ENCODE data around the gene OR12D2. TPM values are rescaled to one million over a fixed set of nuclear protein-coding genes. Genes with fewer than 3 reads are reported as not detected.
"Not testable (repeated sequence)": the region's sequence is repeated elsewhere in the genome, so short reads cannot be mapped to it uniquely, and the experiment has no call there.

OR12D2 gene
- not detected for polyA plus RNA-seq

GRCh38 chr6:29395331-29395730, at the start of gene OR12D2:
Gene OR12D2 (plus strand): TSS chr6:29395631. CDS start chr6:29396700, 1,069 bp downstream.
- H3K27ac ChIP-seq (ENCODE audit: low read depth, low read length), result no peak within 1 kb of the TSS

- 87 to 93% (median 92%) methylated on average over 3 of the region's 3 CpGs for WGBS, 3 donors
- not testable (repeated sequence) for H3K27ac ChIP-seq (ENCODE audit: low read depth, low read length)
These were observed 46.1 kb upstream of the OR12D2 start for GRCh38 chr6:29349348-29349747.

- H3K27ac ChIP-seq (ENCODE audit: low read depth, low read length), result no peak overlapping the region
These were observed 40.5 kb upstream of the OR12D2 start for GRCh38 chr6:29354980-29355379.

GRCh38 chr6:29355603-29356002, 39.8 kb upstream of the OR12D2 start:
- 45 to 62% (median 62%) methylated on average over 1 of the region's 1 CpG for WGBS, 3 donors
- no peak overlapping the region for H3K27ac ChIP-seq (ENCODE audit: low read depth, low read length)

- 76 to 82% (median 81%) methylated on average over 3 of the region's 3 CpGs for WGBS, 3 donors
- H3K27ac ChIP-seq (ENCODE audit: low read depth, low read length), result no peak within 1 kb of the TSS
These were observed 26.7 kb upstream of the OR12D2 start, which contains the start of gene OR5V1 for GRCh38 chr6:29368765-29369164. Gene OR5V1 (minus strand): TSS chr6:29368865. CDS start chr6:29356195, 12,670 bp downstream.

- WGBS, 3 donors, result 86 to 93% (median 90%) methylated on average over 1 of the region's 1 CpG
These were observed 20.2 kb upstream of the OR12D2 start, which contains the start of gene OR12D3 for GRCh38 chr6:29375191-29375590. Gene OR12D3 (minus strand): TSS chr6:29375291. CDS start chr6:29375287, 4 bp downstream.

GRCh38 chr6:29376003-29376402, 19.4 kb upstream of the OR12D2 start:
- no peak overlapping the region for H3K27ac ChIP-seq (ENCODE audit: low read depth, low read length)

More at GRCh38 chr6:29375191-29375590, 20.2 kb upstream of the OR12D2 start, which contains the start of gene OR12D3:
- no peak within 1 kb of the TSS for H3K27ac ChIP-seq (ENCODE audit: low read depth, low read length)

GRCh38 chr6:29388533-29388932, 6.9 kb upstream of the OR12D2 start:
- no peak overlapping the region for H3K27ac ChIP-seq (ENCODE audit: low read depth, low read length)
- 38 to 63% (median 46%) methylated on average over 4 of the region's 4 CpGs for WGBS, 3 donors

- no peak overlapping the region for H3K27ac ChIP-seq (ENCODE audit: low read depth, low read length)
- WGBS, 3 donors, result 51 to 81% (median 53%) methylated on average over 2 of the region's 2 CpGs
These were observed 4.1 kb downstream of the OR12D2 start for GRCh38 chr6:29399525-29399924.

- H3K27ac ChIP-seq (ENCODE audit: low read depth, low read length), result no peak overlapping the region
- WGBS, 3 donors, result 49 to 93% (median 92%) methylated on average over 1 of the region's 1 CpG
These were observed 8.4 kb downstream of the OR12D2 start for GRCh38 chr6:29403801-29404200.

GRCh38 chr6:29414588-29414987, 19.2 kb downstream of the OR12D2 start, which contains the start of gene OR12D1:
Gene OR12D1 (plus strand): TSS chr6:29414928.
- no peak within 1 kb of the TSS for H3K27ac ChIP-seq (ENCODE audit: low read depth, low read length)

- 64 to 82% (median 71%) methylated on average over 3 of the region's 3 CpGs for WGBS, 3 donors
These were observed 24.1 kb downstream of the OR12D2 start for GRCh38 chr6:29419516-29419915.

GRCh38 chr6:29424168-29424567, 28.7 kb downstream of the OR12D2 start:
- H3K27ac ChIP-seq (ENCODE audit: low read depth, low read length), result no peak overlapping the region
- WGBS, 3 donors, result 80 to 90% (median 82%) methylated on average over 2 of the region's 2 CpGs

More at GRCh38 chr6:29419516-29419915, 24.1 kb downstream of the OR12D2 start:
- H3K27ac ChIP-seq (ENCODE audit: low read depth, low read length), result no peak overlapping the region

GRCh38 chr6:29424575-29424974, 29.1 kb downstream of the OR12D2 start:
- no peak overlapping the region for H3K27ac ChIP-seq (ENCODE audit: low read depth, low read length)
- 14 to 29% (median 24%) methylated on average over 2 of the region's 2 CpGs for WGBS, 3 donors

GRCh38 chr6:29425075-29425474, 29.6 kb downstream of the OR12D2 start:
- no peak overlapping the region for H3K27ac ChIP-seq (ENCODE audit: low read depth, low read length)
- WGBS, 3 donors, result 39 to 59% (median 47%) methylated on average over 1 of the region's 1 CpG

- 79 to 86% (median 81%) methylated on average over 3 of the region's 3 CpGs for WGBS, 3 donors
These were observed 31.2 kb downstream of the OR12D2 start for GRCh38 chr6:29426654-29427053.

GRCh38 chr6:29436730-29437129, 41.3 kb downstream of the OR12D2 start:
- WGBS, 3 donors, result 65 to 74% (median 70%) methylated on average over 18 of the region's 18 CpGs

More at GRCh38 chr6:29426654-29427053, 31.2 kb downstream of the OR12D2 start:
- no peak overlapping the region for H3K27ac ChIP-seq (ENCODE audit: low read depth, low read length)

GRCh38 chr6:29439006-29439405, 43.6 kb downstream of the OR12D2 start, which contains the start of gene OR10C1:
Gene OR10C1 (plus strand): TSS chr6:29439306. CDS start chr6:29440016, 710 bp downstream.
- no peak within 1 kb of the TSS for H3K27ac ChIP-seq (ENCODE audit: low read depth, low read length)

More at GRCh38 chr6:29436730-29437129, 41.3 kb downstream of the OR12D2 start:
- not testable (repeated sequence) for H3K27ac ChIP-seq (ENCODE audit: low read depth, low read length)

GRCh38 chr6:29442719-29443118, 47.3 kb downstream of the OR12D2 start:
- WGBS, 3 donors, result 80 to 88% (median 88%) methylated on average over 1 of the region's 1 CpG
- no peak overlapping the region for H3K27ac ChIP-seq (ENCODE audit: low read depth, low read length)

GRCh38 chr6:29444031-29444430, 48.6 kb downstream of the OR12D2 start:
- 73 to 80% (median 74%) methylated on average over 1 of the region's 1 CpG for WGBS, 3 donors
- not testable (repeated sequence) for H3K27ac ChIP-seq (ENCODE audit: low read depth, low read length)

Measured in adipose tissue (tissue), 3 donors.